Mesendoderm (in vitro differentiated cells): ENCODE measurements around the gene TTC38.

Source experiments
- DNase-seq: peaks from one replicate; pipeline ENCODE4 v3.0.0; 2013
- H2AK5ac ChIP-seq: 2 replicates; pipeline ENCODE4 v1.6.1; 2013; ENCODE audit warnings: low read length, inconsistent platforms
- H2BK120ac ChIP-seq: 2 replicates; pipeline ENCODE4 v1.6.1; 2013; ENCODE audit warnings: low read depth, mild to moderate bottlenecking, low read length, moderate library complexity, mixed read lengths
- H2BK15ac ChIP-seq: replicated peaks from 2 replicates; pipeline ENCODE4 v1.6.1; 2013; ENCODE audit warnings: low read depth, mild to moderate bottlenecking, moderate library complexity
- H2BK5ac ChIP-seq: 2 replicates; pipeline ENCODE4 v1.6.1; 2013; ENCODE audit warnings: low read length, inconsistent platforms
- H3K18ac ChIP-seq: 2 replicates; pipeline ENCODE4 v1.6.1; 2013; ENCODE audit warnings: mild to moderate bottlenecking, low read length, mixed read lengths
- H3K23ac ChIP-seq: one replicate; pipeline ENCODE4 v1.6.1; 2013; ENCODE audit warnings: low read length
- H3K27ac ChIP-seq: 2 replicates; pipeline ENCODE4 v1.5.1; 2013; ENCODE audit warnings: low read depth, mild to moderate bottlenecking, inconsistent platforms, low read length, moderate library complexity
- H3K27me3 ChIP-seq: 2 replicates; pipeline ENCODE4 v1.6.1; 2013; ENCODE audit warnings: low read length, control low read depth, mild to moderate bottlenecking, inconsistent platforms; ENCODE audit not compliant: insufficient read depth, poor library complexity
- H3K36me3 ChIP-seq: 2 replicates; pipeline ENCODE4 v1.6.1; 2013; ENCODE audit warnings: low read length, inconsistent platforms; ENCODE audit not compliant: control insufficient read depth, insufficient read depth
- H3K4ac ChIP-seq: one replicate; pipeline ENCODE4 v1.6.1; 2013; ENCODE audit warnings: low read depth, mild to moderate bottlenecking, low read length, moderate library complexity
- H3K4me1 ChIP-seq: 2 replicates; pipeline ENCODE4 v1.6.1; 2013; ENCODE audit warnings: low read depth, low read length, inconsistent platforms; ENCODE audit not compliant: control insufficient read depth
- H3K4me2 ChIP-seq: 2 replicates; pipeline ENCODE4 v1.6.1; 2013; ENCODE audit warnings: low read length
- H3K4me3 ChIP-seq: 2 replicates; pipeline ENCODE4 v1.5.1; 2013; ENCODE audit warnings: mild to moderate bottlenecking, low read length
- H3K56ac ChIP-seq: one replicate; pipeline ENCODE4 v1.6.1; 2013; ENCODE audit warnings: low read length
- H3K79me1 ChIP-seq: 2 replicates; pipeline ENCODE4 v1.6.1; 2013; ENCODE audit warnings: low read length, inconsistent platforms
- H3K79me2 ChIP-seq: 2 replicates; pipeline ENCODE4 v1.6.1; 2013; ENCODE audit warnings: mild to moderate bottlenecking, low read length; ENCODE audit not compliant: control insufficient read depth, insufficient read depth
- H3K9ac ChIP-seq: 2 replicates; pipeline ENCODE4 v1.6.1; 2013; ENCODE audit warnings: low read length, inconsistent platforms
- H4K5ac ChIP-seq: one replicate; pipeline ENCODE4 v1.6.1; 2013; ENCODE audit warnings: low read length
- H4K8ac ChIP-seq: one replicate; pipeline ENCODE4 v1.6.1; 2013; ENCODE audit warnings: low read depth, mild to moderate bottlenecking, control low read depth, low read length, moderate library complexity
- WGBS: extraction: QIAGEN DNeasy Blood & Tissue Kit; methylation state at CpG from one replicate; pipeline ENCODE4 v1.1.7; 2013; ENCODE audit warnings: low lambda C conversion rate, missing lambda C conversion rate; ENCODE audit not compliant: insufficient coverage; ENCODE audit errors: extremely low coverage; 5-methylcytosine and 5-hydroxymethylcytosine counted together

Gene TTC38

DNA sequence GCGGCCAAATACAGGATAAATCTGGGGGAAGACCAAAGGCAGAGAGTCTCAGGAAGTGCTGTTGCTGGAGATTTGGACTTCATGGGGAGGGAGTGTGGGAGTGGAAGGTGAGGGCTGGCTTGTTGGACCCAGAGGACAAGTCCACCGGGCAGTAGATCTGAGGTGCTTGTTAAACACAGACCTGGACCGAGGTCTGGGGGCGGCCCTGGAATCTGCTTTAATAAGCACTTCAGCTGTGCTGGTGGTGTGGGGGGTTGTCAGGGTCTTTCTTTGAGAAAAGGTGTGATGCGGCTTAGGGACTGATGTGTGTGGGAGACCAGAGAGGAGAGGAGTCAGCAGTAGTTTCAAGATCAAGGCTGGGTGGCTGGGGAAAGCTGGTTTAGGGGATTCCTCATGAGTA is 72.1 kb downstream of the TTC38 start:
- no peak overlapping the region for H2BK15ac ChIP-seq
- H3K27ac ChIP-seq, result no peak overlapping the region
- H3K79me2 ChIP-seq, result peaks cover 42% of the 10 kb centered on the region
- H3K4ac ChIP-seq, result no peak overlapping the region
- no peak overlapping the region for H3K4me2 ChIP-seq
- H3K27me3 ChIP-seq, result no peaks in the 10 kb centered on the region
- no peak overlapping the region for H3K56ac ChIP-seq
- no peak overlapping the region for H2BK5ac ChIP-seq
- H3K23ac ChIP-seq, result no peak overlapping the region
- no peak overlapping the region for H2BK120ac ChIP-seq
- WGBS, result no CpG with 5 or more reads among the region's 5 CpGs
- no peak overlapping the region for H4K8ac ChIP-seq
- H4K5ac ChIP-seq, result no peak overlapping the region
- H3K4me1 ChIP-seq, result peaks cover 5% of the 10 kb centered on the region
- H3K18ac ChIP-seq, result no peak overlapping the region
- H2AK5ac ChIP-seq, result no peak overlapping the region
- H3K79me1 ChIP-seq, result peaks cover 28% of the 10 kb centered on the region
- peaks cover 33% of the 10 kb centered on the region for H3K36me3 ChIP-seq
- no peak overlapping the region for H3K9ac ChIP-seq
- H3K4me3 ChIP-seq, result no peak overlapping the region
- DNase-seq, result no peak

DNA sequence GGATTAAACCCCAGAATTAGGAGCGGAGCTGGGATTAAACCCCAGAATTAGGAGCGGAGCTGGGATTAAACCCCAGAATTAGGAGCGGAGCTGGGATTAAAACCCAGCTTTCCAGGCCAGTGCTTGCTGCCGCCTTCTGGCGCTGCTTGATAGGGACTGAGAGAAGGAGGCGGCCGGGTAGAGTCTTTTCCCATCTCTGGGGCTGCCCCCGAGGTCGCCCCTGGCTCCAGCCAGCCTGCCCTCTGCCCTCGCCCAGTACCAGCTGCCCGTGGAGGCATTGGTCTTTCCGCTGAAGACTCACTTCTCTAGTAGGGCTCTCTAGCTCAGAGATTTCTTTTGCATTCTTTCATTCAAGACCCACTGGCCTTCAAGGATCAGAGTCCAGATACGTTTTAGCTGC is 72.9 kb downstream of the TTC38 start:
- H3K4me3 ChIP-seq, result no peak overlapping the region
- H2BK15ac ChIP-seq, result no peak overlapping the region
- no peak overlapping the region for H4K5ac ChIP-seq
- H3K4me1 ChIP-seq, result peaks cover 5% of the 10 kb centered on the region
- H3K27me3 ChIP-seq, result no peaks in the 10 kb centered on the region
- peaks cover 35% of the 10 kb centered on the region for H3K36me3 ChIP-seq
- DNase-seq, result no peak
- WGBS, result no CpG with 5 or more reads among the region's 13 CpGs
- no peak overlapping the region for H2BK120ac ChIP-seq
- no peak overlapping the region for H3K27ac ChIP-seq
- H3K18ac ChIP-seq, result no peak overlapping the region
- no peak overlapping the region for H3K23ac ChIP-seq
- H3K79me2 ChIP-seq, result peaks cover 43% of the 10 kb centered on the region
- H2BK5ac ChIP-seq, result no peak overlapping the region
- no peak overlapping the region for H3K4me2 ChIP-seq
- no peak overlapping the region for H4K8ac ChIP-seq
- no peak overlapping the region for H2AK5ac ChIP-seq
- H3K56ac ChIP-seq, result no peak overlapping the region
- H3K4ac ChIP-seq, result no peak overlapping the region
- no peak overlapping the region for H3K9ac ChIP-seq
- peaks cover 28% of the 10 kb centered on the region for H3K79me1 ChIP-seq
